Glomerular endothelial cell (primary cell): ENCODE results near the gene ZNF799. TPM values are rescaled to one million over a fixed set of nuclear protein-coding genes. Genes with fewer than 3 reads are reported as not detected.
"Not testable (repeated sequence)": the region's sequence is repeated elsewhere in the genome, so short reads cannot be mapped to it uniquely, and the experiment has no call there.

Experiments used
- DNase-seq: peaks from one replicate; pipeline ENCODE4 v3.0.0-alpha.2; 2011; ENCODE audit warnings: low read depth, low spot score; ENCODE audit errors: extremely low read depth
- total RNA-seq: library from RNA; depleted of rRNA; stranded (reverse); fragments of >200 nt; gene quantifications from 2 replicates; pipeline ENCODE4 v1.2.3, GENCODE V29; 2015

ZNF799 gene
- total RNA-seq, result 3.8 and 3.9 TPM in 2 replicates

- DNase-seq, result peak; percentile 94
Observed at GRCh38 chr19:12400633-12401502, at the start of gene ZNF799. Gene ZNF799, minus strand, starts transcription at chr19:12401271. Its CDS starts 201 bp downstream, at chr19:12401070.

DNA sequence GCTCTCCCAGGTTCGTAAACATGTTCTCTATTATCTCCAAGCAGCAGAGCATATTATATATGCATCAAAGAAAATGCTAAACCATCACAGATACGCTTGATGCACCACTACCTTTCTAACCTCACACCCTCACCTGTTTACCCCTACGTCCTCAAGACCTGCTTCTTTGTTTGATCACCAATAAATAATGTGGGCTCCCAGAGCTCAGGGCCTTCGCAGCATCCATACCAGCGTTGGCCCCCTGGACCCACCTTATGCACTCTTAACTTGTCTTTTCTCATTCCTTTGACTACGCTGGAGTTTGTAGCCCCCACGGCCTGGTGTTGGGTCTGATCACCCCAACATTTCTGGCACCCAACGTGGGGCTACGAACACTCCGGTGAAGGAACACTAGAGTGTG lies 49.8 kb upstream of the ZNF799 start:
- no peak for DNase-seq

DNA sequence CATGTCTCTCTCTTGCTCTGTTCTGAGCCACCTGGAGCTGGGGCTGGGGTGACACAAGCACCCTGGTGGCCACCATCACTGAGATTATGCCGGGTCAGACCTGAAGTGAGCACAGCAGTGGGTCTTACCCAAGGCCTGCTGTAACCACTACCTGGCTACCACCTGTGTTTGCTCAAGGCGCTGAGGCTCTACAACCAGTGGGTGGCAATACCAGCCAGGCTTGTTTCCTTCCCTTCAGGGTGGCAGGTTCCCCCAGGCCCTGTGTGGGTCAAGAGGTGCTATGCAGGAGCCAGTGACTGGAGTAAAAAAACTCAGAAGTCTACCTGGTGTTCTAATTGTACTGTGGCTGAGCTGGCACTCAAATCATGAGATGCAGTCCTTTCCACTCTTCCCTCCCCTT lies 47.7 kb upstream of the ZNF799 start:
- no peak for DNase-seq

GRCh38 chr19:12440541-12441316 lies 39.7 kb upstream of the ZNF799 start, which contains the start of gene ZNF443:
Gene ZNF443, minus strand, starts transcription at chr19:12441021. Its CDS starts 107 bp downstream, at chr19:12440914.
- DNase-seq, result peak; percentile 91

- DNase-seq, result not testable (repeated sequence)
Observed at GRCh38 chr19:12439686-12440540, 38.8 kb upstream of the ZNF799 start.

DNA sequence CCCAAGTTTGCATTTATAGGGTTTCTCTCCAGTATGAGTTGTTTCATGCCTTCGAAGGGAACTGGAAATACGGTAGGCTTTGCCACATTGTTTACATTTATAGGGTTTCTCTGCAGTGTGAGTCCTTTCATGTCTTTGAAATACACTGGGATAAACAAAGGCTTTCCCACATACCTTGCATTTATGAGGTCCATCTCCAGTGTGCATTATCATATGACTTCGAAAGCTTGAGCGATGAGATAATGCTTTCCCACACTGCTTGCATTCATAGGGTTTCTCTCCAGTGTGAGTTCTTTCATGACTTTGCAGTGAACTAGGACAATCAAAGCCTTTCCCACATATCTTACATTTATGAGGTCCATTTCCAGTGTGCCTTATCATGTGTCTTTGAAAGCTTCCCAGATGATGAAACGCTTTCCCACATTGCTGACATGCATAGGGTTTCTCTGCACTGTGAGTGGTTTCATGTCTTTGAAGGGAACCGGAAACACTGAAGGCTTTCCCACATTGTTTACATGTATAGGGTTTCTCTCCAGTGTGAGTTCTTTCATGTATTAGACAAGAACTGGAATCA lies 29.7 kb upstream of the ZNF799 start:
- DNase-seq, result not testable (repeated sequence)

- no peak for DNase-seq
Observed at GRCh38 chr19:12425888-12426274, 24.8 kb upstream of the ZNF799 start.

- no peak for DNase-seq
Observed at GRCh38 chr19:12425236-12425887, 24.3 kb upstream of the ZNF799 start.

DNA sequence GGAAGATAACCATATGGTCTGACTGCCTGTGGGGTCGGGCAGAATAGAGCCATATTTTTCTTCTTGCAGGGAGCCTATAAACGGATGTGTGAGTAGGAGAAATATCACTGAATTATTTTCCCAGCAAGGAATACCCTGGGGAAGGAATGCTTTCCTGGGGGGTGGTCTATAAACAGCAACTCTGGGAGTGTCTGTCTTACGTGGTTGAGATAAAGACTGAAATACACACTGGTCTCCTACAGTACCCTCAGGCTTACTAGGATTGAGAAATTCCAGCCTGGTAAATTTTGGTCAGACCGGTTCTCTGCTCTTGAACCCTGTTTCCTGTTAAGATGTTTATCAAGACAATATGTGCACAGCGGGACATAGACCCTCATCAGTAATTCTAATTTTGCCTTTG lies 16.2 kb upstream of the ZNF799 start:
- not testable (repeated sequence) for DNase-seq

DNA sequence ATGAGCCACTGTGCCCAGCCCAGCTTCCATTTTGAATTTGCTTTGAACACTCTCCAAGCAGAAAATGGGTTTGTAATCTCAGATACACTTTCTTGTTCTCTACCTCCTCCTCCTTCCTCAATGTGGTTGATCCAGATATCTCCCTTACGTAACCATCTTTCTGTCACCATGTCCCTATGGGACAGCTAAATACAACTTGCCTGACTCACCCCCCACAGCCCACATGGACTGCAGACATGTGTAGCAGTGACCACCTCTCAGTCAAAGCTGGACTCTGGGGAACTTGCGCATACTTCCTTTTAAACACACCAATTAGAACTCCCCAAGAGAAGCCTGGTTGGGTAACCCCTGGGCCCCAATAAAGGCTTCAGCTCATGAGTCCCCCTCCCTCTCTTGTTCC lies 10.8 kb upstream of the ZNF799 start:
- no peak for DNase-seq

GRCh38 chr19:12399901-12400632 lies 1.0 kb downstream of the ZNF799 start:
- DNase-seq, result not testable (repeated sequence)

DNA sequence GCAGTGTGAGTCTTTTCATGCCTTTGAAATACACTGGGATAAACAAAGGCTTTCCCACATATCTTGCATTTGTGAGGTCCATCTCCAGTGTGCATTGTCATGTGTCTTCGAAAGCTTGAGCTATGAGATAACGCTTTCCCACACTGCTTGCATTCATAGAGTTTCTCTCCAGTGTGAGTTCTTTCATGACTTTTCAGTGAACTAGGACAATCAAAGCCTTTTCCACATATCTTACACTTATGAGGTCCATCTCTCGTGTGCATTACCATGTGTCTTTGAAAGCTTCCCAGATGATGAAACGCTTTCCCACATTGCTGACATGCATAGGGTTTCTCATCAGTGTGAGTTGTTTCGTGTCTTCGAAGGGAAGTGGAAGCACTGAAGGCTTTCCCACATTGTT lies 9.9 kb downstream of the ZNF799 start:
- DNase-seq, result not testable (repeated sequence)

DNA sequence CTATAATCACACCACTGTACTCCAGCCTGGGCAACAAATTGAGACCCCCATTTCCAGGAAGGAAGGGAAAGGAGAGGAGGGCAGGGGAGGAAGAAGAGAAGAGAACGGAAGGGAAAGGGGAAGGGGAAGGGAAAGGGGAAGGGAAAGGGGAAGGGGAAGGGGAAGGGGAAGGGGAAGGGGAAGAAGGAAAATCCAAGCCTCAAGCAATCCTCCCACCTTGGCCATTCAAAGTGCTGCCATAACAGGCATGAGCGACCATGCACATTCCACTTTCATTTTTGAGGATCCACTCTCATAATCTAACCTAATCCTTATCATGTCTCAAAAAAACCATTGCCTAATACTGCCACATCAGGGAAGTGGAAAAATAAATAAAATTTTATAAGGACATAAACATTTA lies 14.7 kb downstream of the ZNF799 start:
- DNase-seq, result not testable (repeated sequence)

DNA sequence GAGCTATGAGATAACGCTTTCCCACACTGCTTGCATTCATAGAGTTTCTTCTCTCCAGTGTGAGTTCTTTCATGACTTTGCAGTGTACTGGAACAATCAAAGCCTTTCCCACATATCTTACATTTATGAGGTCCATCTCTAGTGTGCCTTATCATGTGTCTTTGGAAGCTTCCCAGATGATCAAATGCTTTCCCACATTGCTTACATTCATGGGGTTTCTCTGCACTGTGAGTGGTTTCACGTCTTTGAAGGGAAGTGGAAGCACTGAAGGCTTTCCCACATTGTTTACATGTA lies 20.7 kb downstream of the ZNF799 start:
- DNase-seq, result no peak

DNA sequence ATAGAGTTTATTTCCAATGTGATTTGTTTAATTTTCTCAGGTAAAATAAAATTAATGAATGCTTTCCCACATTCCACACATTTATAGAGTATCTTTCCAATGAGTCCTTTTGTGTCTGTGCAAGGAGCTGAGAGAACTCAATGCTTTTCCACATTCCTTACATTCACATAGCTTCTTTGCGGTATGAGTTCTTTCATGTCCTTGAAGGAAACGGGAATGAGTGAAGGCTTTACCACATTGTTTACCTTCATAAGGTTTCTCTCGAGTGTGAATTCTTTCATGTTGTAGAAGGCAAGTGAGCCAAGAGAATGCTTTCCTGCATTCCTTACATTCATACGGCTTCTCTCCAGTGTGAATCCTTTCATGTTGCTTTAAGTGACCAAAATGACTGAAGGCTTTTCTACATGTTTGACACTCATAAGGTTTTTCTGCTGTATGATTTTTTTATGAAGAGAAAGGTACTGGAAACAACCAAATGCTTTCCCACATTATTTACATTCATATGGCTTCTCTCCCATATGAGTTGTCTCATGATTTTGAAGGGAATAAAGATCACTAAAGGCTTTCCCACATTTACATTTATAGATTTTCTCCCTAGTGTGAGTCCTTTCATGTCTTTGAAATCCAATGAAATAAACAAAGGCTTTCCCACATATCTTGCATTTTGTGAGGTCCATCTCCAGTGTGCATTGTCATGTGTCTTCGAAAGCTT lies 21.2 kb downstream of the ZNF799 start:
- DNase-seq, result no peak

DNA sequence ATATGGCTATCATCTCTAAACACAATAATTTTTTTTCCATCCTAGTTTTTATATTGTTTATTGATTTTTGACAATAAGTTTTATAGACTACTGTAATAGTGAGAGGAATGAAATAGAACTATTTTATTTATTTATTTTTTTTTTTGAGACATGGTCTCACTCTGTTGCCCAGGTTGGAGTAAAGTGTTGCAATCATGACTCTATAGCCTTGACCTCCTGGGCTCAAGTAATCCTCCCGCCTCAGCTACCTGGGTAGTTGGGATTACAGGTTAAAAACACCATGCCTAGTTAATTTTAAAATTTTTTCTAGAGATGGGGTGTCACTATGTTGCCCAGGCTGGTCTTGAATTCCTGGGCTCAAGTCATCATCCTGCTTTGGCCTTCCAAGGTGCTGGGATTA lies 27.0 kb downstream of the ZNF799 start:
- no peak for DNase-seq

DNA sequence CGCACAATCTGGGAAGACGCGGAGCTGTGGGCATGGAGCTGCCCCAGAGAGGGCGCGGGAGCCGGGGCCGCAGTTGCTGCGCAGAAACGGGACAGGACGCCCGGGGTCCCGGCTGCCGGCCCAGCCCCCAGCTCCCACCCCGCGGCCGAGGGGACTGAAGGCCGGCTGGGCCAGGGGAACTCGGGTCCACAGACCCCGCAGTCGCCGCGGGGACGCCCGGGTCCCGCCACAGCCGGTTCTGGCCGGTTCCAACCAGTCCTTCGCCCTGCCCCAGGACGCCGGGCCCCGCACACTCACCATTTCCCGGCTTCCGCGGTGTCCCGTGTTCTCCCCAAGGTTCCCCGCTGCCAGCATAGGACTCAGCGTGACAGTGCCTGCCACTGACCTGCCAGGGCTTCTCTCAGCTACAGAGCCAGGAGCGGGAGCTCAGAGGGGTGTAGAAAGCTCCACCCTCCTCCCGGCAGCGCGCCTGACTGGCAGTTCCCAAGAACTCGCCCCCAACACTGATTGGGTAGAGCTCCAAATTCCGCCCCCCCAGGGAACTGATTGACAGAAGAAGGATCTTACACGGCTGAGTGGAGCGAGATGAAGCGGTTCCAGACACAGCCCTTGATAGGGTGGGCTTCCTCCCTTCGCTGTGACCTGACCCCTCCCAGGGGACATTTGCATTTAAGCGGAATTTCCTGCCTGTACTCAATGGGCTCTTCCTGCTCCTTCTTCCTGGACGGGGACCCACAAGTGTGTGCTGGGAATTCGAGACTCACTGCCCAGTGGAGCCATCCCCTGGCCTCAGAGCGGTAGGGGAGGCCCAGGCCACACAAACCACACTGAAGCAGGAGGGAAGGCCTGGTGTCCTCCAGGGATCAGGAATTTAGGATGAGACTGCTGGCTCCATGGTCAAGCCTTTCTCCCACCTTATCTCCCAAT lies 35.6 kb downstream of the ZNF799 start, which contains the start of gene ZNF442:
Gene ZNF442, minus strand, starts transcription at position 448 of the 927 bp plus-strand sequence. CDS start 2,052 bp downstream, outside the sequence.
- DNase-seq, result peak; percentile 84
